KMS-11 (cell line): ENCODE results near the gene PKD2L1.

Experiments
- H2AFZ ChIP-seq: fragments of 200-600 bp; sonication (generic); 2 replicates; pipeline ENCODE4 v1.6.1; 2016; ENCODE audit warnings: antibody characterized with exemption, mixed run types, low read depth
- H3K27ac ChIP-seq: fragments of 200-600 bp; sonication (generic); 2 replicates; pipeline ENCODE4 v1.6.1; 2016; ENCODE audit warnings: mild to moderate bottlenecking, mixed run types
- H3K27me3 ChIP-seq: fragments of 200-600 bp; sonication (generic); 2 replicates; pipeline ENCODE4 v1.6.1; 2017; ENCODE audit warnings: mild to moderate bottlenecking, low read depth, mixed run types, moderate library complexity; ENCODE audit not compliant: insufficient read depth
- H3K36me3 ChIP-seq: fragments of 200-600 bp; sonication (generic); 2 replicates; pipeline ENCODE4 v1.6.1; 2017; ENCODE audit warnings: mild to moderate bottlenecking, mixed run types; ENCODE audit not compliant: insufficient read depth
- H3K4me1 ChIP-seq: fragments of 200-600 bp; sonication (generic); 2 replicates; pipeline ENCODE4 v1.6.1; 2016; ENCODE audit warnings: mild to moderate bottlenecking, low read depth, mixed run types; ENCODE audit not compliant: poor library complexity, severe bottlenecking
- H3K4me2 ChIP-seq: fragments of 200-600 bp; sonication (generic); 2 replicates; pipeline ENCODE4 v1.7.0; 2016; ENCODE audit warnings: mild to moderate bottlenecking, mixed run types
- H3K4me3 ChIP-seq: fragments of 200-600 bp; sonication (generic); IDR thresholded peaks from 2 replicates; pipeline ENCODE4 v1.6.1; 2017; ENCODE audit warnings: low read depth, low read length, mixed read lengths; ENCODE audit not compliant: insufficient read depth
- H3K79me2 ChIP-seq: fragments of 200-600 bp; sonication (generic); 2 replicates; pipeline ENCODE4 v1.6.1; 2016; ENCODE audit warnings: low read depth, mixed run types; ENCODE audit not compliant: insufficient read depth
- H3K9ac ChIP-seq: fragments of 200-600 bp; sonication (generic); 2 replicates; pipeline ENCODE4 v1.6.1; 2016; ENCODE audit warnings: mild to moderate bottlenecking, mixed run types
- H4K20me1 ChIP-seq: fragments of 200-600 bp; sonication (generic); 2 replicates; pipeline ENCODE4 v1.6.1; 2016; ENCODE audit warnings: mild to moderate bottlenecking, mixed run types; ENCODE audit not compliant: insufficient read depth
- TF ChIP-seq, protein P1 (sequence below): fragments of 200-600 bp; sonication (generic); conservative IDR thresholded peaks from 2 replicates; pipeline ENCODE4 v1.6.1; 2017; ENCODE audit warnings: low read depth, mild to moderate bottlenecking, antibody characterized with exemption, low read length, moderate library complexity, mixed read lengths

The PKD2L1 gene

DNA sequence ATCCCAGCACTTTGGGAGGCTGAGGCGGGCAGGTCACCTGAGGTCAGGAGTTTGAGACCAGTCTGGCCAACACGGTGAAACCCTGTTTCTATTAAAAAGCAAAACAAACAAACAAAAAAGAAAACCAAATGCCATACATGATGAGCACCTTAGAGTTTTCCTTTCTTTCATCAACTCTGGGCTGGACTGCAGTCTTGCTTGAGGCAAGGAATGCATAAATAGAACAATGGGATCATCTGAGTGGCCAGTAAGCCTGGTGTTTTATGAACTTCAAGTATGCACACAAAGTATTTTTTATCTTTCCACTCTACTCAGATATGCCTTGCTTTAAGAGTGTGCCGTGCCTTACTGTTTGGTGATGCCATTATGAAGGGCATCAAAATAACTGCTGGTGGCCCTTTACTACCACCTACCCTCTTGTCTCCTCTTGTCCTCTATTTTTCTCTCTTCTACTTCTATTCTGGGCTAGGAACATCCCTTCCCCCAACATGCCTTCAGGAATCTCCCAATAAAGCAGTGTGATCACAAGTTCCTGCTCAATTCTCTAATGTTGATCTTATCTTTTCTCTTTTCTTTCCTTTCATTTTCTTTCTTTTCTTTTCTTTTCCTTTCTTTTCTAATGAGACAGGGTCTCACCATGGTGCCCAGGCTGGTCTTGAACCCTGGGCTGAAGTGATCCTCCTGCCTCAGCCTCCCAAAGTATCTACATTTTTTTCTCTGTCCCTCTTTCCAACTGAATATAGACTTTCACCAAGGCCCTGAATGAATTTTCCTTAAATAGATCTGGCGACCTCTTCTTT is 27.2 kb upstream of the PKD2L1 start:
- H3K27ac ChIP-seq: no peak overlapping the region
- H4K20me1 ChIP-seq: no peaks in the 10 kb centered on the region; the same call in 1 of the 2 replicates
- no peak overlapping the region for H3K4me2 ChIP-seq
- H3K4me1 ChIP-seq: peaks cover 13% of the 10 kb centered on the region
- H3K36me3 ChIP-seq: peaks cover 31% of the 10 kb centered on the region; the same call in 1 of the 2 replicates
- H3K27me3 ChIP-seq: no peaks in the 10 kb centered on the region
- no peak overlapping the region for H3K9ac ChIP-seq
- no peak overlapping the region for H3K4me3 ChIP-seq
- no peak overlapping the region for H2AFZ ChIP-seq
- TF ChIP-seq, protein P1, sequence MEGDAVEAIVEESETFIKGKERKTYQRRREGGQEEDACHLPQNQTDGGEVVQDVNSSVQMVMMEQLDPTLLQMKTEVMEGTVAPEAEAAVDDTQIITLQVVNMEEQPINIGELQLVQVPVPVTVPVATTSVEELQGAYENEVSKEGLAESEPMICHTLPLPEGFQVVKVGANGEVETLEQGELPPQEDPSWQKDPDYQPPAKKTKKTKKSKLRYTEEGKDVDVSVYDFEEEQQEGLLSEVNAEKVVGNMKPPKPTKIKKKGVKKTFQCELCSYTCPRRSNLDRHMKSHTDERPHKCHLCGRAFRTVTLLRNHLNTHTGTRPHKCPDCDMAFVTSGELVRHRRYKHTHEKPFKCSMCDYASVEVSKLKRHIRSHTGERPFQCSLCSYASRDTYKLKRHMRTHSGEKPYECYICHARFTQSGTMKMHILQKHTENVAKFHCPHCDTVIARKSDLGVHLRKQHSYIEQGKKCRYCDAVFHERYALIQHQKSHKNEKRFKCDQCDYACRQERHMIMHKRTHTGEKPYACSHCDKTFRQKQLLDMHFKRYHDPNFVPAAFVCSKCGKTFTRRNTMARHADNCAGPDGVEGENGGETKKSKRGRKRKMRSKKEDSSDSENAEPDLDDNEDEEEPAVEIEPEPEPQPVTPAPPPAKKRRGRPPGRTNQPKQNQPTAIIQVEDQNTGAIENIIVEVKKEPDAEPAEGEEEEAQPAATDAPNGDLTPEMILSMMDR: no peak
- 0 out of 2 replicates have a peak, but pooled peaks cover 4% of the 10 kb centered on the region for H3K79me2 ChIP-seq

DNA sequence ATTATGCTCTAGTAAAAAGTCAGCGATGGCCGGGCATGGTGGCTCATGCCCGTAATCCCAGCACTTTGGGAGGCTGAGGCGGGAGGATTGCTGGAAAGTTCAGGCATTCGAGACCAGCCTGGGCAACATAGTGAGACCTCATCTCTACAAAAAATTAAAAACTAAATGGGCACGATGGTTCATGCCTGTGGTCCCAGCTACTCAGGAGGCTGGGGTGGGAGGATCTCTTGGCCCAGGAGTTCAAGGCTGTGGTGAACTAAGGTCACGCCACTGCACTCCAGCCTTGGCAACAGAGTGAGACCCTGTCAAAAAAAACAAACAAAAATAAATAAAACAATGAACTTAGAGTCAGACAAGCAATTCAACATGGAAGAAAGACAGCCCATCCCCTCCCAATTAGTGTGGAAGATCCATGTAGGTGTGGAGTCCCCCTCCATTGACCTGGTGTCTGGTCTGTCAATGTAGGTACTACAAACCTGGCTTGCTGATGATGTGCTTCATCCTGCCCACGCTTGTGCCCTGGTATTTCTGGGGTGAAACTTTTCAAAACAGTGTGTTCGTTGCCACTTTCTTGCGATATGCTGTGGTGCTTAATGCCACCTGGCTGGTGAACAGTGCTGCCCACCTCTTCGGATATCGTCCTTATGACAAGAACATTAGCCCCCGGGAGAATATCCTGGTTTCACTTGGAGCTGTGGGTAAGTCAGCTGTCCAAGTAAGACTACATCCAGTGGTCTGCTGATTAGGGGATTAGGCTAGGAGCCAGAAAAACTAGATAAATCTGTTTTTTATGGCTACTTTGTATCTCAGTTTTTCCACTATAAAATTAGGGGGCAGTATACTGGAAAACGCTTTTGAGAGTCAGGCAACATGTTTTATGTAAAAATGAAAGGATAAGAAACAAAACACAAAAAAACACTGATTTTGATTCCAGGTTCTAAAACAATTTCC is 26.3 kb upstream of the PKD2L1 start:
- TF ChIP-seq, protein P1: no peak
- Histone ChIP-seq H3K9ac (no peak overlapping the region), H3K4me1 (peaks cover 16% of the 10 kb centered on the region), H3K27me3 (no peaks in the 10 kb centered on the region), H3K36me3 (peaks cover 32% of the 10 kb centered on the region; the same call in 1 of the 2 replicates), H3K4me2 (no peak overlapping the region), H2AFZ (no peak overlapping the region), H3K4me3 (no peak overlapping the region), H4K20me1 (no peaks in the 10 kb centered on the region; the same call in 1 of the 2 replicates), H3K27ac (no peak overlapping the region), H3K79me2 (0 out of 2 replicates have a peak, but pooled peaks cover 6% of the 10 kb centered on the region)

DNA sequence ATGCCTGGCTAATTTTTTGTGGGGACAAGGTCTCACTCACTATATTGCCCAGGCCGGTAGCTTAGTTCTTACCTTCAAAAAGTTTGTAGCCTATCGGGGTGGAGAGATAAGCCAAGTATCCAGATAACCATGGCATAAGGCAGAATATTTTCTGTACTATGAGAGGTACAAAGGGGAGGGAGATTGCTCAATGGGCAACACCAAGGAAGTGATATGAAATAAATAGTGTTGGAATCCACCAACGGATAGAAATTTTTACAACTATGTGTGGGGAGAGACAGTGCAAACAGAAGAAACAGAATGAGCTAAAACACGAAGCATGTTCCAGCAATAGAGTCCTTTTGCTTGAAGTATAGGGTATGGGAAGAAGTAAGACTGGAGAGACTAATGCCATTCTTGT is 25.1 kb upstream of the PKD2L1 start:
- no peak overlapping the region for H3K4me2 ChIP-seq
- no peak overlapping the region for H3K9ac ChIP-seq
- peaks cover 42% of the 10 kb centered on the region; the same call in 1 of the 2 replicates for H3K36me3 ChIP-seq
- H3K4me3 ChIP-seq: no peak overlapping the region
- H3K27ac ChIP-seq: no peak overlapping the region
- H3K4me1 ChIP-seq: peaks cover 26% of the 10 kb centered on the region
- H2AFZ ChIP-seq: no peak overlapping the region
- no peaks in the 10 kb centered on the region for H3K27me3 ChIP-seq
- peaks cover 16% of the 10 kb centered on the region for H3K79me2 ChIP-seq
- TF ChIP-seq, protein P1: no peak
- peaks cover 11% of the 10 kb centered on the region; the same call in 1 of the 2 replicates for H4K20me1 ChIP-seq

DNA sequence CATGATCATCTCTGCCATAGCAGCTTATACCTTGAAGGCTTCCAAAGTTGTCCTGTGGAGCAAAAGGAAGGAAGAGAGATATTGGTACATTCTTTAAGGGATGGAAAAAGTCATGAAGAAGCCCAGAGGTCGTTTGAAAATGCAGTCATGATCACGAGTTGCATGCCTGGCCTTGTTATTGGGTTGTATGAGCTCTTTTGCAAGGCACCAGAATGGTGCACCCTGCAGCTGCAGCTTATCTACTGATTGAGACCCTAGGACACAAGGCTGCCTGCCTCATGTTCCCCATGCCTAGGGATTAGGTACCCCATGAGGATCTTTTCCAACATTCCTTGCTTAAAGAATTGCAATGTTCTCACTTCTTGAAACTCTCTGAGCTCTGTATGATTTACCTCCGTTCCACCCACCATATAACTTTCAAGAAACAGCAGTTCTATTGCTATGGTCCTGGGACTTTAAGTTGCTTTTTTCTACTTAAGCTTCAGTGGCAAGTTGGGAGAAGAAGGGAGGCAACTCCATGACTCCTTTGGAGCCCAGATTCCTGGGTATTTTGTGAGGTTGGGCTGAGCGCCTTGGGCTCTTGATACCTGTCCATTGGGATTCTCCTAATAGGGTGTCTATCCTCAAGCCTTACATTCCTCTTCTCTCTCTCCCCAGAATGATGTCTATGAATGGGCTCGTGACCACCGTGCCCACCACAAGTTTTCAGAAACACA is 23.9 kb upstream of the PKD2L1 start:
- Histone ChIP-seq H3K4me2 (no peak overlapping the region), H4K20me1 (peaks cover 11% of the 10 kb centered on the region; the same call in 1 of the 2 replicates)

More for the DNA sequence above, 23.9 kb upstream of the PKD2L1 start:
- peaks cover 36% of the 10 kb centered on the region for H3K4me1 ChIP-seq
- H3K27ac ChIP-seq: no peak overlapping the region
- H3K27me3 ChIP-seq: no peaks in the 10 kb centered on the region
- TF ChIP-seq, protein P1: no peak
- H3K4me3 ChIP-seq: no peak overlapping the region
- no peak overlapping the region for H3K9ac ChIP-seq
- no peak overlapping the region for H2AFZ ChIP-seq
- H3K79me2 ChIP-seq: peaks cover 27% of the 10 kb centered on the region
- peaks cover 40% of the 10 kb centered on the region; the same call in 1 of the 2 replicates for H3K36me3 ChIP-seq
